ENCODE data around the gene GNL3.
A peak's percentile ranks its signal among the peaks of the same experiment; 100 is the strongest.

GNL3 gene

DNA sequence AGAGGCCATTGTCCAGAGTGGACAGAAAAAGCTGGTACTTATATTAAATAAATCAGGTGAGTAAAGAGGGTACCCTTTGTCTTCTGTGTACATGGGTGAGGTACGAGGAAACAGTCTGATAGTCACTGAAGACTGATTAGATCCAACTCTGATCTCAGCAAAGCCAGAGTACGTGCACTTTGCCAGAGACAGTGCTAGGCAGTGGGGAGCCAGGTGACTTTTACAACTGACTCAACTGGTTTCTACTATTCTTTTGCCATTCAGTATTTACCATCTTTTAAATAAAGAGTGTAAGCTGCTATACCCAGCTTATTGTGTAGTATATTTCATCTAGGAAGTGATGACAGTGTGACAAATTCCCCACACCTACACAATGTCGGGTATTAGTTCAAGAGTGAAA is 3.3 kb downstream of the GNL3 start:
- no peak for DNase-seq (ENCODE audit: low spot score)

DNA sequence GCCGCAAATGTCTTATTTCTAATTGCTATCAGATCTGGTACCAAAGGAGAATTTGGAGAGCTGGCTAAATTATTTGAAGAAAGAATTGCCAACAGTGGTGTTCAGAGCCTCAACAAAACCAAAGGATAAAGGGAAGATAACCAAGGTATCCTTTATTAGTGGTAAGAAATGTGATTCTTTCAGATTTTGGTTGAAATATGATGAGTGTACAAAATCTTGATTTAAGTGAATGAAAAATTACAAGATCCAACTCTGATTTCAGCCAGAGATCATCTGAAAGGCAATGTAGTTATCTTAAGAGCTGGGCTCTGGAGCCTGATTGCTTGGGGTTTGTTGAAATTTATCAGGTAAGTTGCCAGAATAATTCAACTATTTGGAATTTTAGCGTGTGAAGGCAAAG is 4.7 kb downstream of the GNL3 start:
- DNase-seq (ENCODE audit: low spot score) = no peak

DNA sequence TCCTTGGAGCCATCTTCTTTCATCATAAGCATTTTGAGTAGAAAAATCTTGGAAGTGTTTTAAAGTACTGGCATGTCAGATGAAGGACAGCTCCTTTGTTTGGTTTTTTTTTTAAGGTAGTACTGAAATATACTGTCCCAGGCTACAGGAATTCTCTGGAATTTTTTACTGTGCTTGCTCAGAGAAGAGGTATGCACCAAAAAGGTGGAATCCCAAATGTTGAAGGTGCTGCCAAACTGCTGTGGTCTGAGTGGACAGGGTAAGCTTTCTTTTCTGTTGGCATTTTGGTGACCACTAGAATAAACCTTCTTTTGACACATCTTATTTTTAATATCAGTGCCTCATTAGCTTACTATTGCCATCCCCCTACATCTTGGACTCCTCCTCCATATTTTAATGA is 7.2 kb downstream of the GNL3 start:
- no peak for DNase-seq (ENCODE audit: low spot score)

DNA sequence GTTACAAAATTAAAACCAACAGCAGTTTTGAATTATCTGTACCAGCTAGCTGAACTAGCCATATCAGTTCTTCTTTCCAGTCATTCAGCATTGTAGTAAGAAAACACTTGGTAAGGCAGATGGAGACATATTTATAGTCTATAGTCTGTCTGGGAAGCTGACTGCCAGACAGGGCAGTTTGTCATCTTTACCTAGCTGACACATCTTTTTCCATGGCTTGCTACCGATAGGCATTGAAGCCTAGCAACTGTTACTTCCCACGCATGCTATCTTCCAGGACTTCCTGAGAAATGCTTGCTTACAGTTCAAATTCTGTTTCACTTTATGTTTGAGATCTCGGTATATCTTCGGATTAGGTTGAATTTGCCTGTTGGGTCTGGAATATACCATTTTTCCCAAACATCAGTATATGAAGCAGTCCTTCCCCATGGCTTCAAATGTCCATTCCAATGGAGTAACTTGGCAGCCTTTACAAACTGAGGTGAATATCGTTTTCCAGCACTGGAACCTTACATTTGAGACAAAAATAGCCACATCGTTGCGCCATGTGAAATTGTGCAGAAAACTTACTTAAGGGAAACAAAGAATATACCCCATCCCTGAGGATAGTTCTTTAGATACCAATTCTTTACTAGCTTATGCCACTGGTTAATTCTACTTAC is 8.8 kb downstream of the GNL3 start:
- DNase-seq (ENCODE audit: low spot score) = no peak

DNA sequence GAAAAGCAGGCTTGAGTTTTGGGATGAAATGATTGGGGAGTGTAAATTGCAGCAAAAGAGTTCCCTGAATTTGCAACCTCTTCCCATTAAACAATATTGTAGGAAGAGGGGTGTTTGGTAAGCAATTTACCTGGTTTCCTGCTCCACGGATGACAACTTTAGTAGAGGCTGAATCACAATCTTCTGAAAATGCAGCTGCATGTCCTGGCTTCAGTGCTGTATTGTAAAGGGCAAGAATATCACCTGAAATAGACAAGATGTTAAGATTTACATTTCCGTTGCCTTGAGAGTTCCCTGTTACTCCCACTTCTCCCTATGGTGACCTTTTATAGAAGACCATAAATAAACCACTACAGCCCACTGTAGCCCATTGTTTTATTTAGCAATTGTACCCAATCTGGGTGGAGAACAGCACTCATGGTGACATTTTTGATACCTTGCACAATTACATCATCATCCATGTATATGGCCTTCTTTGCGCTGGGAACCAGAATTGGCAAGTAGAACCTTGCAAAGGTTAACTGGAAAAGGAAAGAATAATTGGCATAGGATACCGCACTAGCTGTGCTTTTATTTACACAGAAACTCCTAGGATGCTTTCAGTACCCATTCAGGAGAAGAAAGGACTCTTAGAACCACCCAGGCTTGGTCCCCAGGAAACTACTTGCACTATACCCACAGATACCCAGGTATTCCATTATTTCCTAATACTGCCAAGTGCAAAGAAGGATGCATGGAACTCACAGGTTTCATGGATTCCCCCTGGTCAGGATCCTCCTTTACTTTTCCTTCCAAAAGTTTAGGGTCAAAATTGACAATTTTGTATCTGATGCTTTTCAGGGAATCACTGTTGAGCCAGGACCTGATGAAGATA is 10.2 kb downstream of the GNL3 start:
- DNase-seq (ENCODE audit: low spot score) = no peak

DNA sequence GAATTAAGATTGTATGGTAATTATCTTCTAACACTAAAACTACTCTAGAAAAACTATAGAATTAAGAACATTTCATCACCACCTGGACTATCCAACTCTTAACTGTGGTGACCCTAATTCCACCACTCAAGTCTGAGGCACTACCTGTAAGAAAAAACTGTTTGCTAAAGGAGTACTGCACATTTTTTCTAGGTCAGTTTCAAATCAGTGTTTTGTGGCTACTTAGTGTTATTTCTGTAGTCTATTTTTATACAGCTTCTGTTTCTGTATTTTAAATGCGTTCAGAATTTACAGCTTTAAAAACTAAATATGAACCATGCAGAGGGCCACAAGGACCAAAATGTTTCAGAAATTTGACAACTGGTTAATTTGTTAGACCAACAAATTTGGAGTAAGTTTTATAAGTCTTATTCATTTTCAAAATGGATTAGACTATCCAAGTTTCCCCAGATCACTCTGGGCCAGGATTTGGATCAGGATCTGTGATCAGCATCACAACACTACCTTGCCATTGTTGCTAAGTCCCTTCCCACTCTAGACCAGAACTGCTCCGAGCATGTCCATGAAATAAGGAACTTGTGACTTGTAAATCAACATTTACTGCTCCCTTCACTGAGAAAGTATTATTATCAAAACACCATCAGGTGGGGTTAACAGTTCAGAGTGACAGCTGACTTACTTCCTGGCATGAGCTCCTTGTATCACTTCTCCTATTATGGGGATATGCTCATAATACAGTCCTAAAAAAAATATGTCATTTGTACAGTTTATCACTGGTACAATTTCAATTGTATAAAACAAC is 11.2 kb downstream of the GNL3 start:
- DNase-seq (ENCODE audit: low spot score) = no peak

DNA sequence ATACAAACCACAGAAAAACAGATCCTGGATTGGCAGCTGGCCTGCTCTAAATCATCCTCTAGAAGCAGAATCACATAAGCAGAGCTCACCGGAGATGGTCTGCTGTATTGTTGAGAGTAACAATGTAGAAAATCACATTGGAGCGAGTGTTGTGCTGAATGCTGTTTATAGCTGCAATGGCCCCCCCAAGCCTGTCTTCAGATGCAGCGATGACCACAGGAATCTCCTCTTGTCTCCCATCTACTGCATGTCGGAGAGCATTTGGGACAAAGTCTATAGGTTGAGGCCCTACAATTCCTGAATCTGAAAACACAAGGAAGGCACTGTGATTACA is 11.8 kb downstream of the GNL3 start:
- DNase-seq (ENCODE audit: low spot score) = no peak

DNA sequence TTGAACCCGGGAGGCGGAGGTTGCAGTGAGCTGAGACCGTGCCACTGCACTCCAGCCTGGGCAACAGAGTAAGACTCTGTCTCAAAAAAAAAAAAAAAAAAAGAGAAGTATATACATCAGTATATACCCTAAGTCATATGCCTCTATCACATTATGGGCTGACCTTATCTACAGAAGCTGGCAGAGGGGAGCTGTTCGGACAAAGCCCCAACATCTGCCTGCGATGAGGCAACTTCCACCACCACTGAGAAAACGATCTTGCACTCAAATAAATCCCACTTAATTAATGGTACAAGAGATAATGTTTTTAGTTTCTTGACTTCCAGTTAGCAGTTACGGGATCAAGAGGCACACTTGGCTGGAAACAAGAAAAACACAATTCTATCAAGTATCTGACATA is 17.5 kb downstream of the GNL3 start:
- no peak for DNase-seq (ENCODE audit: low spot score)

DNA sequence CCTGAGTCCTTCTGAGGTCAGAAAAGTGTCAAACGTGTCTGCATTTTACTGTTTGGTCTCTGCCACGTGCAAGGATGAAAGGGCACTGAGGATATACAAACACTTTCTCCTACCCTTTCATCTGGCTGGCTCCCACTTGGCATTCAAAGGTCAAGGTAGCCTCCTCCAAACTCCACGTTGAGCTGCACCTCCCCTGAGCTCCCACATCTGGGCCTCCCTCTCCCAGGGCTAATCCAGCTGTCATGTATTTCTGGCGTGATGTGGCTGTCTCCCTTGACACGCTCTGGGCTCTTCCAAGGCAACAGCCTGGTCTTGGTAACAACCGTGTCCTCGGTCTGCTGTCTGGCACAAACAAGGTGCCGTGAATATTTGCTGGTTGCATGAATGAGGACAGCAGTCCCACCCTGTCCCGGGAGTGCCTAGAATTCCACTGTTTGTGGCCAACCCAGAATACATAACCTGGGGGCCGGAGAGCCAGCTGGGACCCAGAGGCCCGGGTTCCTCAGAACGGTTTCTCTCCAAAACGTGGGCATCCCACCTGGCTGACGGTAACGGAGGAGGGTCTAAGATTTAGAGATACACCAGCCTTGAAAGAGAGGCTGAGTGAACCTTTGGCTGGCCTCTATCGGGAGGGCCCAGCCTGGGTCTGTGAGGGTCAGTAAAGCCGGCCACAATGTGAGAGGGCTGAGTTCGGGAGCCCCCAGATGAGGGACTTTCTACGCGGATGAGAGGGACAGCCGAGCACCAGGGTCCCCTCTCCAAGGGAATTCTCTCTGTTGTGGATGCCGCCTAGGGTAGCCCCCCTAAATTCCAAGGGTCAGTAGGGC is 19.0 kb downstream of the GNL3 start:
- no peak for DNase-seq (ENCODE audit: low spot score)

DNA sequence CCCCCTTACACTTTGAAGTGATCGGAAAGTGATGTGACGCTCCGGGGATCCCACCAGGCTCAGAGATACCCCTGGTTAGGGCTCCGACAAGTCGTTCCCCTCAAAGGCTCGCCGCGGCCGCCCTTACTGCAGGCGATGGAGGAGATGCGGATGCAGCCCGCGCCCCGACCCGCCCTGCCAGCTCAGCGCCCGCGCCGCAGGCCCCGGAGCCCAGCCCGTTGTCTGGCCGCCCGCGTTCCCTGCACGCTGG is 19.5 kb downstream of the GNL3 start:
- DNase-seq (ENCODE audit: low spot score) = no peak

DNA sequence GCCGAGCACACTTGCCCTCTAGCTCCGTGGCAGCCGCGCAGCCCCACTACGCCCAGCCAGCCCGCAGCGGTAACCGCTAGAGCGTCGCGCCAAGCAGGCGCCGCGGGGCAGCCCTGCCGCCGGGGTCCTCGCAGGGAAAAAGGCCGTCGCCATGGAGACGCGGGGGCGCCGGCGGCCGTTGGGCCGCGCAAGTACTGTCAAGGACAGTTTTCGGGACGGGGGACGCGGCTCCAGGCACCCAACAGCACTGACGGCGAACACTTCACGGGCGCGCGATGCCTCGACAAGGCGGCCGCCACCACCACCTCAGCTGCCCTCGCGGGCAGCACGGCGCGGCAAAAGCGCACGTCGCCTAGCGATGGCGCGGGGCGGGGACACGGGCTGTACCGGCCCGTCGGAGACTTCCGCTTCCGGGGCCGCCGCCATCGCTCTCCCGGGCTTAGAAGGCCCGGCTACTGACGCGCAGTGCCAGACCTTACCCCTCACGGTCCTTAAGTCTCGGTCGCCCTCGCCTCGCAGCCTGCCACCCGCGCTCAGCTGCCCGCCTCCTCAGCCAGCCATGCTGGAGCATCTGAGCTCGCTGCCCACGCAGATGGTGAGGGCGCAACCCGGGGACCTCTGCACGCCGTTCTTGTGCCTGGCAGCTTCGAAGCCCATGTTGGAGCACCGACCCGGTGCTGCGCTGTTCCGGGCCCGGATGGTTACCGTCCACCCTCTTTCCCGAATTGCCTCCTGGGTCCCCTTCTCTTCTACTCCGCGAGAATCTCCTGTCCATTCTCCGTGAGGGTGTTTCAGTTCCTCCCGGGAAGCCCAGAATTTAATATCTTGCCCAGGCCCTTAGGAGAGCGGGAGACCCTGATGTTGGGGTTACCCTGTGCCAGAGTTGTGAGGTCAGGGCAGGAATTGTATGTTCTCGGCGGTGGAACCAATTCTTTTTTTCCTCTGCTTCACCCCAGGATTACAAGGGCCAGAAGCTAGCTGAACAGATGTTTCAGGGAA is 20.2 kb downstream of the GNL3 start, which contains the start of the genes GLT8D1 and SPCS1:
Gene GLT8D1, minus strand, starts transcription at position 104 of the 999 bp plus-strand sequence. CDS start 5,331 bp downstream, outside the sequence.
Gene SPCS1, plus strand, starts transcription at position 419 of the 999 bp plus-strand sequence. Its CDS starts 141 bp downstream, at position 560.
- DNase-seq (ENCODE audit: low spot score) = peak; percentile 82

DNA sequence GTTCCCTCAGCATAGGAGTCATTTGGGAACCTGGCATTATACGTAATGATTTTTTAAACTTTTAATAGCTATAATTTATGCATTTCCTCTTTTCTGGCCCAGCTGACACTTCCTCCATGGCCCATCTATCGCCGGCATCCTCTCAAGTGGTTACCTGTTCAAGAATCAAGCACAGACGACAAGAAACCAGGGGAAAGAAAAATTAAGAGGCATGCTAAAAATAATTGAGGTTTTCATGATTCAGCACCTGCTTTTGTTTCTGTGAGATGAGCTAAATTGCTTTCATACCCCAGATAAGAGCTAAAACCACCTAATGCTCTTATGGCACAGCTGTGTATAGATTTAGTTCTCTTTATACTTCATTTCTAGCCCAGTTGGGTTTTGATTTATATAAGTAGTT is 21.8 kb downstream of the GNL3 start:
- no peak for DNase-seq (ENCODE audit: low spot score)

DNA sequence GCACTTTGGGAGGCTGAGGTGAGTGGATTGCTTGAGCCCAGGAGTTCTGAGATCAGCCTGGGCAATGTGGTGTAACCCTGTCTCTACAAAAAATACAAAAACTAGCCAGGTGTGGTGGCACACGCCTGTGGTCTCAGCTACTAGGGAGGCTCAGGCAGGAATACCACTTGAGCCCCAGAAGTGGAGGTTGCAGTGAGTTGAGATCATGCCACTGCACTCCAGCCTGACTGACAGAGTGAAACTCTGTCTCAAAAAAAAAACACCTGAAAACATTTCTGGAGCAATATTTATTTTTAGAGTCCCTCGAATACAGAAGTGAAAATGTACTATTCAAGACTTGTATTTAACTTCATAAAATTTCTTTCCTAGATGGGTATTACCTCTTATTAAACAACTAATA is 24.7 kb downstream of the GNL3 start:
- DNase-seq (ENCODE audit: low spot score) = no peak

DNA sequence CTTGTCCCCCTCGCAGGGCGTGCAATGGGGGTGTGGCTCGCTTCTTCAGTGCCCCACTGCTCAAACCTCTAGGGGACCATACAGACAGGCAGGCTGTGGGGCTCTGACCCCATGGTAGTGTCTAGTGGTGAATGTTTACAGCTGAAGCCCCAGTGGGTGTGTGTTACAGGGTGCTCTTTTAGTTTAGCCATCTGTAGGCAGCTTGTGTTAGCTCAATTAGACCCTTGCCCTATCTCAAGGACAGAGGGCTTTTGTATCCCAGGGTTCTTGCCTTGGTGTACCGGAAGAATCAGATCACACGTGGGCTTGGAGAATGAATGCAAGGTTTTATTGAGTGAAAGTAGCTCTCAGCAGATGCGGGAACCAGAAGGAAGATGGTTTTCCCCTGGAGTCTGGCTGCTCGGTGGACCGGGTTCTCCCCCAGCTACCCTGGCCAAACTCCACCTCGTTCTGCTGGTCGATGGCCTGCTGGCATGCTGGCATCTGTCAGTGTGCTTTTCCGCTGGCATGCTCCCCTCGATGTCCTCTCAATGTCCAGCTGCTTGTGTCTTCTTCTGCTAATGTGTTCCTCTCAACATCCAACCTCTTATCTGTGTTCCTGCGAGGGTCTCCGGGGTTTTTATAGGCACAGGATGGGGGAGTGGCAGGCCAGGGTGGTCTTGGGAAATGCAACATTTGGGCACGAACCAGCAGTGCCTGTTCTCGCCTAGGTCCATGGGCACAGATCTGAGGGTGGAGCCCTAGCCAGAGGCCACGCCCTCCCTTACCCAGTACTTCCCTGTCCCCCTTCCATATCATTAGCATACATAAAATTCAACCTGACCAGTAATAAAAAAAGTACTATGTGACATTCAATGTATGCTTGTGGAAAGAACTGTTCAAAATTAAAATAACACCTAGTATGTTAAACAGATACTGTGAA is 26.7 kb downstream of the GNL3 start:
- DNase-seq (ENCODE audit: low spot score) = no peak

DNA sequence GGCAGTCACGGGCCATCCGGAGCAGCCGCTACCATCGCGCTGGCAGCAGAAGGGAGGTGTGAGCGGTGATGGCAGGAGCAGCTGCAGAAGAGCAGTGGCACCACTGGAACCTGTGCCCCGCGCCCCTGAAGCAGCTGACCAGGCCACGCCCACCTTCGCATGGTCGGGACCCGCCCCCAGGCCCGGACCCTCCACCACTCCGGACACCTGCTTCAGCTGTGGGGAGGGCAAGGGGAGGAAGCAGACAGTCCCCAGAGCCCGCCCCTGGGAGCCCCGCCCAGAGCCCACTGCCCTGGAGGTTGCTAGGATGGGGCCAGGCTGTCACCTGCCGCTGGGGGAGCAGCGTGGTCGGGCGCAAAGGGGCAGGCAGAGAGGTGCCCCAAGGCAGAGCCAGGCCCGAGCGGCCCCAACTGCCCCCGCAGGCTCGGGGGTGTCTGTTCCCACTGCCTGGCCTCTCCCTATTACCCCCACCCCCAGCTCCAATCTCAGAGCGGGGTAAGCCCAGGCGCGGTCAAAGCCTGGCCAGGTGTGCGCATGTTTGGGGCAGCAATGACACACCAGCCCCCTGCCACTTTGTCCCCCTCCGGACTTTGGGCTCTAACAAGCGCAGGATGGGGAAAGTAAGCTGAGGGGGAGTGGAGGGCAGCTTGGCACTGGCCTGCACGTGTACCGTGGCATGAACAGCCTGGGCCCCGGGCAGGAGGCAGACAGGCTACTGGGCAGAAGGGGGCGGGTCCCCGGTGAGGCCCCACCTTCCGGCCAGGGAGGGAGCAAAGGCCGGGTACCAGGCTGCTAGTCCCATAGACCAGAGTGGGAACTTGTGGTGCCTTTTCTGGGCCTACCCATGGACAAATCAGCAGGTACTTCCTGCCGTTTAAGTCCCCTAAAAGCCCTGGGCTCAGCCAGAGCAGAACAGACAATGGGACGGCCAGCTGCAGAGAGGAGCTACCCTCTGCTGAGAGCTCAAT is 28.8 kb downstream of the GNL3 start:
- DNase-seq (ENCODE audit: low spot score) = no peak

DNA sequence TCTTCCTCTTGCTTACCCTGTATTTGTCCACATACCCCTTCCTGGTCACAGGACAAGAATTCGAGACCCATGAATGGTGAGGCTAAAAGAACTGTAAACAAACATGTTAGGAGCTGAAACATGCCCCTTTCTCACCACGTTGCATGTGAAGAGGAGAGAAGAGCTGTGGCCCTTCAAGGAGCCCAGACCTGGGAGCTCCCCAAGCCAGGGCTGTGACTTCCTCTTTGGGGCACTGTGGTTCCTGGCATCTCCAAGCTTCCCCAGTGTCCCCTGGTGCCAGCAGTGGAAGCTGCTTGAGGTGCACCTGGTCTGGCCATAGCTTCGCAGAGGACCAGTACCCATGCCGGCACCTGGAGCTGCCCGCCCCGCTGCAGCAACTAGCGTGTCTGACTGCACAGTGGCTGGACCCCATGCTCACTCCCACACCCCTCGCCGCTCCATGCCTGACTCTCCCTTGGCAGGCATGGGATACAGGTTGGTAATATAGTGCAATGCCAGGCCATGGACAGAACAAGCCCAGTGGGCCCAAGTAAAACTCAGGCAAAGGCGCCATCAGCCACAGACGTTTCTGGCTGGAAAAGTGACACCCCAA is 30.0 kb downstream of the GNL3 start:
- DNase-seq (ENCODE audit: low spot score) = no peak

DNA sequence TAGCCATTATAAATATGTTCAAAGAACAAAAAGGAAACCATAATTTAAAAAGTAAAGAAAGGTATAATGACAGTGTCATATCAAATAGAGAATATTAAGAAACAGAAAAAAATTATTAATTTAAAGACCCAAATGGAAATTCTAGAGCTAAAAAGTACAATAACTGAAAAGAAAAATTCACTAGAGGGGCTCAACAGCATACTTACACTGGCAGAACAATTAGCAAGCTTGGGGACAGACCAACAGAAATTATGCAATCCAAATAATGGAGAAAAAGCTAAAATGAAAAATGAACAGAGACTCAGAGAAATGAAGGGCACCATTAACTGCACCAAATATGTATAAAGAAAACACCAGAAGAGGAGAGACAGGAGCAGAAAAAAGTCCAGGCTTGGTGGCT is 33.8 kb downstream of the GNL3 start:
- DNase-seq (ENCODE audit: low spot score) = no peak

All from CD4-positive, alpha-beta T cell treated with Interleukin-2 at 100 ng/mL for 4 hours (primary cell).